NB4 (cell line): Measurements from ENCODE around the gene NXN.

Experiments used
- DNase-seq: peaks from one replicate; pipeline ENCODE4 v3.0.0; 2010; ENCODE audit warnings: low read depth
- H3K4me3 ChIP-seq: one replicate; pipeline ENCODE4 v1.5.1; 2011; ENCODE audit warnings: mild to moderate bottlenecking, low read depth, low read length, moderate library complexity
- MYC ChIP-seq: IDR thresholded peaks from 2 replicates; pipeline ENCODE4 v1.6.1; 2011; ENCODE audit warnings: low read depth, low read length
- POLR2A ChIP-seq: IDR thresholded peaks from 2 replicates; pipeline ENCODE4 v1.6.1; 2011; ENCODE audit warnings: mild to moderate bottlenecking; ENCODE audit not compliant: insufficient read length; ENCODE audit errors: extremely low read depth
- TF ChIP-seq, protein P1 (sequence below): IDR thresholded peaks from one replicate; pipeline ENCODE4 v1.5.1; 2012; ENCODE audit warnings: low read depth, low read length
- TF ChIP-seq, protein P2 (sequence below): IDR thresholded peaks from 2 replicates; pipeline ENCODE4 v1.6.1; 2011; ENCODE audit warnings: low read depth, low read length

NXN gene

DNA sequence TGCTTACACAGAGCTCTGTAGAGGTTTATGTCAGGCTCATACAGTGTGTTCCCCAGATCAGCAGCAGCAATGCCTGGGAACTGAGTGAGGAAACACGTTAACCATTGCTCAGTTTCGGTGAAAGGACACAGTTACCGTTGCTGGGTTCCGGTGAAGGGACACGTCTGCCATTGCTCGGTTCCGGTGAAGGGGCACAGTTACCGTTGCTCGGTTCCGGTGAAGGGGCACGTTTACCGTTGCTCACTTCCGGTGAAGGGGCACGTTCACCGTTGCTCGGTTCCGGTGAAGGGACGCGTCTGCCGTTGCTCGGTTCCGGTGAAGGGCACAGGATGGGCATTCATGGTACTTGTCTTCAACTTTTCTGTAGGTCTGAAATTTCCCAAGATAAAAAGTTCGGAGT, 115.7 kb downstream of the NXN start:
- TF ChIP-seq MYC (no peak), POLR2A (no peak)
- no peak for DNase-seq
- no peak overlapping the region for H3K4me3 ChIP-seq

DNA sequence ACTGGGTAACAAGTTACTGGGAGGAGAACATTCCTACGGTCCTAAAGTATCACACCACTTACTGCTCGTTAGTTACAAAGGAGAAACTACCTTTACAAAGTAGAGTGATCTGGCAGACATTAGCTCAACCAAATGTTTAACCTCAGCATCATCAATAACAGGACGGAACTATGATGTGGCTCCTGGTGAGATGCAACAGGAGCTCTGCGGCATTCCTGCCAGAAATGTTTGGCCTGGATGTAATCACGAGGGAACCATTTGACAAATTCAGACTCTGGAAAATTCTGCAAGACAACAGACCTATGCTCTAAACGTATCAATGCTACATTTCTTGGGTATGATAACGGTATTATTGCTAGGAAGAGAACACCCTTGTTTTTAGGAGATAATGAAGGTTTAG, 117.0 kb downstream of the NXN start:
- no peak for TF ChIP-seq POLR2A
- TF ChIP-seq, protein P1, sequence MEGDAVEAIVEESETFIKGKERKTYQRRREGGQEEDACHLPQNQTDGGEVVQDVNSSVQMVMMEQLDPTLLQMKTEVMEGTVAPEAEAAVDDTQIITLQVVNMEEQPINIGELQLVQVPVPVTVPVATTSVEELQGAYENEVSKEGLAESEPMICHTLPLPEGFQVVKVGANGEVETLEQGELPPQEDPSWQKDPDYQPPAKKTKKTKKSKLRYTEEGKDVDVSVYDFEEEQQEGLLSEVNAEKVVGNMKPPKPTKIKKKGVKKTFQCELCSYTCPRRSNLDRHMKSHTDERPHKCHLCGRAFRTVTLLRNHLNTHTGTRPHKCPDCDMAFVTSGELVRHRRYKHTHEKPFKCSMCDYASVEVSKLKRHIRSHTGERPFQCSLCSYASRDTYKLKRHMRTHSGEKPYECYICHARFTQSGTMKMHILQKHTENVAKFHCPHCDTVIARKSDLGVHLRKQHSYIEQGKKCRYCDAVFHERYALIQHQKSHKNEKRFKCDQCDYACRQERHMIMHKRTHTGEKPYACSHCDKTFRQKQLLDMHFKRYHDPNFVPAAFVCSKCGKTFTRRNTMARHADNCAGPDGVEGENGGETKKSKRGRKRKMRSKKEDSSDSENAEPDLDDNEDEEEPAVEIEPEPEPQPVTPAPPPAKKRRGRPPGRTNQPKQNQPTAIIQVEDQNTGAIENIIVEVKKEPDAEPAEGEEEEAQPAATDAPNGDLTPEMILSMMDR, result no peak
- TF ChIP-seq, protein P2, sequence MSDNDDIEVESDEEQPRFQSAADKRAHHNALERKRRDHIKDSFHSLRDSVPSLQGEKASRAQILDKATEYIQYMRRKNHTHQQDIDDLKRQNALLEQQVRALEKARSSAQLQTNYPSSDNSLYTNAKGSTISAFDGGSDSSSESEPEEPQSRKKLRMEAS, result no peak
- no peak for TF ChIP-seq MYC
- H3K4me3 ChIP-seq, result no peak overlapping the region
- DNase-seq, result no peak

DNA sequence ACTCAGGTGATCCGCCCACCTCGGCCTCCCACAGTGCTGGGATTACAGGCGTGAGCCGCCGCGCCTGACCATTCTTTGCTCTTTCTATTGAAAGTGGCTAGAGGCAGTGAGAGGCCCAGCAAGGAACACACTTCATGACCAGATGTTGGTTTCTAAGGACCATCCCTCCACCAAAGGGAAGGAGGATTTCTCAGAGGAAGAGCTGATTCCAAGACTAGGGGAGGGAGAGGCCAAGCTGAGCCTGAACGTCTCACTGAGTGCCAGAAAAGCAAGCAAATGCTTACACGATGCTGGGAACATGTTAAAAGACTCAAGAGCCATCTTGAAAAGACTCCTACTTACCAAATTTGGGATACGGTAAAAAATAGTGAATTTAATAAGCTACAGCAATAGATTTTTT, 118.2 kb downstream of the NXN start:
- no peak overlapping the region for H3K4me3 ChIP-seq
- TF ChIP-seq, protein P1, result no peak
- TF ChIP-seq, protein P2, result no peak
- TF ChIP-seq POLR2A (no peak), MYC (no peak)
- DNase-seq, result no peak

DNA sequence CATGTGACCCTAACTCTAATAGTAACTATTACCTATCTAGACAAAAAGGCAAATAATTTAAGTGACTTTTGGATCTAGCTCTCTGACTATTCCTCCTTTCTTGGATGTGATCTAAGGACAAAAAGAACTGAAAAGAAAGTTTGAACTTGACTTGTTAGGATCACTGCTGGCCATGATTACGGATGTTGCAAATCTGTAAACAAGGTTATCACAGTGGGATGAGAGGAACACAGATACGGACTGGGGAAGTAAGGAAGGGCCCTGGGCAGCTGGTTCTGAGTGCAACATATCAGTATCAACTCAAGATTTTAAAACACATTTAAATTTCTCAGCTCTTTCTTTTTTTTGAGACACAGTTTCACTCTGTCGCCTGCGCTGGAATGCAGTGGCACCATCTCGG, 118.8 kb downstream of the NXN start:
- DNase-seq, result no peak
- H3K4me3 ChIP-seq, result no peak overlapping the region
- TF ChIP-seq, protein P2, result no peak
- TF ChIP-seq POLR2A, result no peak
- TF ChIP-seq, protein P1, result no peak
- no peak for TF ChIP-seq MYC

DNA sequence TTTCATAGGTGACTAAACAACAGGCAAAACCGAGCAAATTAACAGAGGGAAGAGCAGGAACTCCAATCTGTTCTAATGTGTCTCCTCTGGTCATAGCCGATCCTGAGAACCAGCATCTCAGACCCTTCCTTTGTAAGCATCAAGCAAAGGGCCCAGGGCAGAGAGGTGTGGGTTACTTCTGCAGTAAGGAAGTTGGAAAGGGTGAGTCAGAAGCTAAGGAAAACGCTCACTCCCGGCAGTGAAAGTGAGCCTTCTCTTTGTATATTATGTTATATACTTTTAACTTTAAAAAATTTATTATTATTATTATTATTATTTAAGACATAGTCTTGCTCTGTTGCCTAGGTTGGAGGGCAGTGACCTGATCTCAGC, 119.8 kb downstream of the NXN start:
- no peak for DNase-seq
- TF ChIP-seq MYC, result no peak
- TF ChIP-seq, protein P2, result no peak
- H3K4me3 ChIP-seq, result no peak overlapping the region

DNA sequence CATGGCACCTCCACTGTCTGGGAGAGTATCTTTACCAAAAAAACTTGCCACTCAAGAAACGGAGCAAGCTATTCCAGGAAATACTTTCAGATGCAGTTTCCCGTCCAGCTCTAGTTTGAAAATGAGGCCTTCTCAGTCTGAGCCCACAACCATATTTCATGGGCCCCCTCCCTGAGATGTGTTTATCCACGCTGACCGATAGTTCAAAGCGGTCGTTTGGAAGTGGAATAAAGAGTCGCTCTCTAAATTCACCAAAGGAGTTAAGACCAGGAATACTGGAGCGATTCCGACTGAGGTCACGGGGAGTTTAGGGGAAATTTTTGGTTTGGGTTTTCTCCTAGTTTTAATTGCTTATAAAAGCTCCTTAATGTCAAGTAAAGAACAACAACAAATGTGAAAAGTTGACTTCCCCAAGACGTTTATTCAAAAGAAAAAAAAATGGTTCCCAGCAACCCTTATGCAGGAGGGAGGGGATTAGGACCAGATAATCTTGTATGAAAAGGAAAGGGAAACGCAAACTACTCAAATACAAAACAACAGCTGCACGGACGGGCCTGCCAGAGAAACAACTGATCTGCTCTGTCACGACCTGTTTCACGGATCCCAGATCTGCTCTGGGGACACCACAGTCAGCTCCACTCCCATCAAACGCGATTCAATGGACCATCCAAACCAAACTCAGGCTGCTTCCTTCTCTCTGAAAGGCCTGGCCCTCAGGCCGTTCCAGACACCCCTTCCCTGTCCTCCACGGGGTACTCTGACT, 120.3 kb downstream of the NXN start:
- TF ChIP-seq, protein P1, result no peak
- TF ChIP-seq POLR2A (no peak), MYC (no peak)
- TF ChIP-seq, protein P2, result no peak
- no peak overlapping the region for H3K4me3 ChIP-seq
- DNase-seq, result no peak

DNA sequence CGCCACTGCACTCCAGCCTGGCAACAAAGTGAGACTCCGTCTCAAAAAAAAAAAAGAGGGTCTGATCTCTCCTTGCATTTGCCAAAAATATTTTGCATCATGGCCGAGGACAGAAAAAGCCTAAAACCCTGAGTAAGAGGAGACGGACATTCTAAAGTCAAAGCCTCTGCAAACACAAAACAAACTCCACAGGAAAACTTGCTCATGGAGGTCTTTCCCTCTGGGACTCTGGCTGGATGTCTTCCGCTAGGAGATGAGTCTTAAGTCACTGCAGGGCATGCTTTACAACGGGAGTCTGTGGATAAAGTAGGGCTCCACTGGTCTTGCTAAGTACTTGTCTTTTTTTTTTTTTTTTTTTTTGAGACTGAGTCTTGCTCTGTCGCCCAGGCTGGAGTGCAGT, 123.4 kb downstream of the NXN start:
- no peak for TF ChIP-seq POLR2A
- TF ChIP-seq MYC, result no peak
- TF ChIP-seq, protein P1, result no peak
- TF ChIP-seq, protein P2, result no peak
- DNase-seq, result no peak
- no peak overlapping the region for H3K4me3 ChIP-seq
